ENCODE results near the gene ANO9.

DNA sequence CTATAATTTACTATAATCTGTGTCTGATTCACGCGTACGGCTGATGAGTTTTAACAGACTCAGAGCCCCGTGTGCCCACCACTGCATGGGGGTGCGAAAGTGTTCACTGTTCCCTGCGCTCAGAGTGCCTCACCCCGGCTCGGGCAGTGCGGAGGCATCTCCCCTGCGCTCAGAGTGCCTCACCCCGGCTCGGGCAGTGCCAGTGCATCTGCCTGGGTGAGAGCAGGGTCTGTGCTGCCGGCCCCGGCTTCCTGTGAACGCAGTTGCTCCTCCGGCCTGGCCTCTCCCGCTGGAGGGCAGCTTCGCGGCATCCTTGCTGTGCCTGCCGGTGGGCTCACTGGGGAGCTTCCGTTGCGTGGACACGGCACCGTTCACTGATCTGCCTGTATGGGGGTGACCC lies 22.5 kb upstream of the ANO9 start:
- TF ChIP-seq, protein P1, sequence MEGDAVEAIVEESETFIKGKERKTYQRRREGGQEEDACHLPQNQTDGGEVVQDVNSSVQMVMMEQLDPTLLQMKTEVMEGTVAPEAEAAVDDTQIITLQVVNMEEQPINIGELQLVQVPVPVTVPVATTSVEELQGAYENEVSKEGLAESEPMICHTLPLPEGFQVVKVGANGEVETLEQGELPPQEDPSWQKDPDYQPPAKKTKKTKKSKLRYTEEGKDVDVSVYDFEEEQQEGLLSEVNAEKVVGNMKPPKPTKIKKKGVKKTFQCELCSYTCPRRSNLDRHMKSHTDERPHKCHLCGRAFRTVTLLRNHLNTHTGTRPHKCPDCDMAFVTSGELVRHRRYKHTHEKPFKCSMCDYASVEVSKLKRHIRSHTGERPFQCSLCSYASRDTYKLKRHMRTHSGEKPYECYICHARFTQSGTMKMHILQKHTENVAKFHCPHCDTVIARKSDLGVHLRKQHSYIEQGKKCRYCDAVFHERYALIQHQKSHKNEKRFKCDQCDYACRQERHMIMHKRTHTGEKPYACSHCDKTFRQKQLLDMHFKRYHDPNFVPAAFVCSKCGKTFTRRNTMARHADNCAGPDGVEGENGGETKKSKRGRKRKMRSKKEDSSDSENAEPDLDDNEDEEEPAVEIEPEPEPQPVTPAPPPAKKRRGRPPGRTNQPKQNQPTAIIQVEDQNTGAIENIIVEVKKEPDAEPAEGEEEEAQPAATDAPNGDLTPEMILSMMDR (conservative IDR thresholded peaks at IDR 0.05; ENCODE audit: low read depth, low read length): no peak
- no peak for TF ChIP-seq EZH2 (IDR thresholded peaks at IDR 0.05; ENCODE audit: low read length, unreplicated experiment)
